ENCODE data around the gene ORM2. TPM values are rescaled to one million over a fixed set of nuclear protein-coding genes. Genes with fewer than 3 reads are reported as not detected.
"Not testable (repeated sequence)": the region's sequence is repeated elsewhere in the genome, so short reads cannot be mapped to it uniquely, and the experiment has no call there.

ORM2 gene
- total RNA-seq, 1 experiment from 2014 or later = not detected

- no peak for DNase-seq (ENCODE audit: low read depth)
Observed at GRCh38 chr9:114330636-114331035, 967 bp downstream of the ORM2 start.

GRCh38 chr9:114331229-114332195 lies 1.8 kb downstream of the ORM2 start:
- not testable (repeated sequence) for DNase-seq (ENCODE audit: low read depth)

GRCh38 chr9:114332474-114333040 lies 2.9 kb downstream of the ORM2 start:
- not testable (repeated sequence) for DNase-seq (ENCODE audit: low read depth)

- DNase-seq (ENCODE audit: low read depth) = not testable (repeated sequence)
Observed at GRCh38 chr9:114333718-114334117, 4.0 kb downstream of the ORM2 start.

GRCh38 chr9:114334490-114334889 lies 4.8 kb downstream of the ORM2 start:
- DNase-seq (ENCODE audit: low read depth) = no peak

GRCh38 chr9:114335745-114336144 lies 6.1 kb downstream of the ORM2 start:
- DNase-seq (ENCODE audit: low read depth) = no peak

GRCh38 chr9:114336157-114336556 lies 6.5 kb downstream of the ORM2 start:
- DNase-seq (ENCODE audit: low read depth) = no peak

- no peak for DNase-seq (ENCODE audit: low read depth)
Observed at GRCh38 chr9:114336699-114337395, 7.2 kb downstream of the ORM2 start.

- DNase-seq (ENCODE audit: low read depth) = no peak
Observed at GRCh38 chr9:114338187-114338586, 8.5 kb downstream of the ORM2 start.

GRCh38 chr9:114339130-114339908 lies 9.7 kb downstream of the ORM2 start:
- peak; percentile 55 for DNase-seq (ENCODE audit: low read depth)

- no peak for DNase-seq (ENCODE audit: low read depth)
Observed at GRCh38 chr9:114341152-114341830, 11.6 kb downstream of the ORM2 start.

GRCh38 chr9:114341991-114342390 lies 12.3 kb downstream of the ORM2 start:
- no peak for DNase-seq (ENCODE audit: low read depth)

- no peak for DNase-seq (ENCODE audit: low read depth)
Observed at GRCh38 chr9:114342755-114343440, 13.2 kb downstream of the ORM2 start.

- DNase-seq (ENCODE audit: low read depth) = no peak
Observed at GRCh38 chr9:114343471-114344187, 14.0 kb downstream of the ORM2 start.

- DNase-seq (ENCODE audit: low read depth) = no peak
Observed at GRCh38 chr9:114344188-114344566, 14.5 kb downstream of the ORM2 start.

GRCh38 chr9:114344692-114345091 lies 15.0 kb downstream of the ORM2 start:
- DNase-seq (ENCODE audit: low read depth) = no peak

GRCh38 chr9:114345493-114346065 lies 15.9 kb downstream of the ORM2 start:
- DNase-seq (ENCODE audit: low read depth) = no peak

- DNase-seq (ENCODE audit: low read depth) = no peak
Observed at GRCh38 chr9:114346146-114346545, 16.5 kb downstream of the ORM2 start.

GRCh38 chr9:114347675-114348074 lies 18.0 kb downstream of the ORM2 start:
- DNase-seq (ENCODE audit: low read depth) = no peak

Data from LHCN-M2 (cell line).